HG03045 (cell line): ENCODE results near the gene ZNF709.
"Not testable (repeated sequence)": the region's sequence is repeated elsewhere in the genome, so short reads cannot be mapped to it uniquely, and the experiment has no call there.

Experiments
- ATAC-seq: cut with Tn5 transposase; IDR thresholded peaks from one replicate; pipeline ENCODE4 v1.9.1; 2021; ENCODE audit warnings: mild to moderate bottlenecking, moderate library complexity; ENCODE audit not compliant: unreplicated experiment

ZNF709 gene

DNA sequence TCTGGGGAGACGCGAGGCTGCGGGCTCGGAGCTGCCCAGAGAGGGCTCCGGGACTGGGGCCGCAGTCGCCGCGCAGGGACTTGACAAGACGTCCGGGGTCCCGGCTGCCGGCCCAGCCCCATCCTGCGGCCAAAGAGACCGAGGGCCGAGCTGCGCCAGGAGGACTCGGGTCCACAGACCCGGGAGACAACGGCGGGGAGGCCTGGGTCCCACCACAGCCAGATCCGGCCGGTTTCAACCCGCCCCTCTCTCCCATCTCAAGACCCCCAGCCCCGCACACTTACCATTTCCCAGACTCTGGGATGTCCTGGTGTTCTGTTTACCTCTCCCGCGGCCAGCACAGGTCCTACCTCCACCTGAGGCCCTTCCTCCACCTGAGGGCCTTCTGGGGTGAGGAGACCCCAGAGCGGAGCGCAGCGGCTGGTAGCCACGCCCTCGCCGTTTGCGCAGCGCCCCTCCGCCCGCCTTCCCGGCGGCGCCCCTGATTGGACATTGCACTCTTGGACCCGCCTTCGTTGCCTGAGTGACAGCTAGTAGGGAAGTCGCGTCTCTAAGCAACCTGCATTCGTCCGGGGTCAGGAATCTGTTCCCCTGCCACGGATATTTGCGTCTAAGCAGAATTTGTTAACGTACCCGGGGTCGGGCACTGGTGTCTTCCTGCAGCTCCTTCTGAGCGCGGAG is at the start of gene ZNF709:
Gene ZNF709 (minus strand): TSS at position 446 of the 681 bp plus-strand sequence. CDS start 159 bp downstream, at position 287.
- ATAC-seq, result peak; percentile 94

DNA sequence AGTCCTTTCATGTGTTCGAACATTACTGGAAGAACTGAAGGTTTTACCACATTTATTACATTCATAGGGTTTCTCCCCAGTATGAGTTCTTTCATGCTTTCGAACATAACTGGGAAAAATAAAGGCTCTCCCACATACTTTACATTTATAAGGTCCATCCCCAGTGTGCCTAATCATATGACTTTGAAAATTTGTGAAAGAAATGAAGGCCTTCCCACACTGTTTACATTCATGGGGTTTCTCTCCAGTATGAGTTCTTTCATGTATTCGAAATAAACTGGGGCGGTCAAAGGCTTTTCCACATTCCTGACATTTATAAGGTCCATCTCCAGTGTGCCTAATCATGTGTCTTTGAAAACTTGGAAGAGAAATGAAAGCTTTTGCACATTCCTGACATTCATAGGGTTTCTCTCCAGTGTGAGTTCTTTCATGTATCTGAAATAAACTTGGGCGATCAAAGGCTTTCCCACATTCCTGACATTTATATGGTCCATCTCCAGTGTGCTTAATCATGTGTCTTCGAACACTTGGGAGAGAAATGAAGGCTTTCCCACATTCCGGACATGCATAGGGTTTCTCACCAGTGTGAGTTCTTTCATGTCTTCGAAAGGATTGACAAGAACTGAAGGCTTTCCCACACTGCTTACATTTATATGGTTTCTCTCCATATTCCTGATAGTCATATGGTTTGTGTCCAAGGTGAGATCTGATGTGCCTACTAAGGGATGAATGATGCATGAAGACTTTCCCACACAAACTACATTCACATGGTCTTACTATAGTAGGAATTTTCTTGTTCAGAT is 42.6 kb upstream of the ZNF709 start:
- no peak for ATAC-seq

DNA sequence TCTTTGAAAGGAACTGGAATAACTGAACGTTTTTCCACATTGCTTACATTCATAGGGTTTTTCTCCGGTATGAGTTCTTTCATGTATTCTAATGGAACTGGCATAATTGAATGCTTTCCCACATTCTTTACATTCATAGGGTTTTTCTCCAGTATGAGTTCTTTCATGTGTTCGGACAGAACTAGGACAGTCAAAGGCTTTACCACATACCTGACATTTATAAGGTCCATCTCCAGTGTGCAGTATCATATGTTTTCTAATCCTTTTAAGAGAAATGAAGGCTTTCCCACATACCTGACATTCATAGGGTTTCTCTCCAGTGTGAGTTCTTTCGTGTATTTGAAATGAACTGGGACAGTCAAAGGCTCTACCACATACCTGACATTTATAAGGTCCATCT is 41.9 kb upstream of the ZNF709 start:
- no peak for ATAC-seq

DNA sequence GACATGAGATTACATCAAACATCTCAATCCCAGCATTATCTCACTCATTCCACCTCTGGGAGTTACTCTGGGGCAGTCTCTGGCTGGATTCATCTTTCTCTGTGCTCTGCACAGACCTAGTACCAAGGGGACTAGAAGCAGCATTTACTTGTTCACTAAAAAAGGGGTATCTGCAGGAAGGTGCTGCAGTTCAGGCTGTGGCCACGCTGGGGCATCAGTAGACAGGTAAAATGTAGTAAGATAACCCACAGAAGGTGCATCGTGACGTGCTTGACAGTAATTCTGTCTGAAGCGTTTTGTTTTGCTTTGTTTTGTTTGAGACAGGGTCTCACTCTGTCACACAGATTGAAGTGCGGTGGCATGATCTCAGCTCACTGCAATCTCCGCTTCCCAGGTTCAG is 37.4 kb upstream of the ZNF709 start:
- ATAC-seq, result no peak

DNA sequence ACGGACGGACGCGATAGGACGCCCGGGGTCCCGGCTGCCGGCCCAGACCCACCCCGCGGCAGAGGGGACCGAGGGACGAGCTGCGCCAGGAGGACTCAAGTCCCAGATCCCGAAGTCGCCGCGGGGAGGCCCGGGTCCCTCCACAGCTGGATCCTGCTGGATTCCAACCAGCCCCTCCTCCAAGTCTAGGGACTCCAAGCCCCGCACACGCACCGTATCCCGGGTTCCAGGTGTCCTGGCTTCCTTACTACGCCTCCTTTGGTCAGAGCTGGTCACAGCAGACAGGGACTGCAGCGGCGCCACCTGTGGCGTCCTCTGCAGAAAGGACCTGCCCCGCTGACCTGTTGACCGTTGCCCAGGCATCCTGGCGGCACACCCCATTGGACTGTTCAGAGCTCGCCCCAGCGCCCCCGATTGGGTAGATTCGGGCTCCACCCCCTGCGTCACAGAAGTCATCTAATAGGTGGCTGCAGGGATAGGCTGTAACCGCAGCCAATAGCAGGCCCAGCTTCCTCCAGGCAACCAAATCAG is 29.0 kb upstream of the ZNF709 start:
- ATAC-seq, result no peak

GRCh38 chr19:12497032-12497431 is 12.4 kb upstream of the ZNF709 start:
- ATAC-seq, result no peak

- ATAC-seq, result no peak
Observed at GRCh38 chr19:12496480-12496879, 11.9 kb upstream of the ZNF709 start.

GRCh38 chr19:12495002-12495802 is 10.6 kb upstream of the ZNF709 start:
- no peak for ATAC-seq

DNA sequence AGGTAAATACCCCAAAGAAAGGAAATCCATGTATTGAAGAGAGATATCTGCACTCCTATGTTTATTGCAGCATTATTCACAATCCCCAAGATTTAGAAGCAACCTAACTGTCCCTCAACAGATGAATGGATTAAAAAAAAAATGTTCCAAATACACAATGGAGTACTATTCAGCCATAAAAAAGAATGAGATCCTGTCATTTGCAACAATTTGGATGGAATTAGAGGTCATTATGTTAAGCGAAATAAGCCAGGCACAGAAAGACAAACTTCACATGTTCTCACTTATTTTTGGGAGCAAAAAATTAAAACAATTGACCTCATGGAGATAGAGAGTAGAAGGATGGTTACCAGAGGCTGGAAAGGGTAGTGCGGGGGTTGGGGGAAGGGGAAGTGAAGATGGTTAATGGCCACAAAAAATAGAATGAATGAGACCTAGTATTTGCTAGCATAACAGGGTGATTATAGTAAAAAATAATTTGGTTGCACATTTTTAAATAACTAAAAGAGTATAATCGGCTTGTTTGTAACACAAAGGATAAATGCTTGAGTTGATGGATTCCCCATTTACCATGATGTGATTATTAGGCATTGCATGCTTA is 9.7 kb upstream of the ZNF709 start:
- no peak for ATAC-seq

GRCh38 chr19:12486265-12486783 is 1.7 kb upstream of the ZNF709 start:
- ATAC-seq, result not testable (repeated sequence)

DNA sequence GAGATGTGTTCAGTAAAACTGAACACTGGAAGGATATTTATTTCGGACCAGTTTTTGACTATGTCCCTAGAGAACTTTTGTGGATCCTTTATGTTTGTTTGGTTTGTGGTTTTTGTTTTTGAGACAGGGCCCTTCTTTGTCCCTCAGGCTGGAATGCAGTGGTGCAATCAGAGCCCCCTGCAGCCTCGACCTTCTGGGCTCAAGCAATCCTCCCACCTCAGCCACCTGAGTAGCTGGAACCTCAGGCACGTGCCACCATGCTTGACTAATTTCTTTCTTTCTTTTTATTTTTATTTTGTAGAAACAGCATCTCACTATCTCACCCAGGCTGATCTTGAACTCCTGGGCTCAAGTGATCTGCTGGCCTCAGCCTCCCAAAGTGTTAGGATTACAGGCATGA is 955 bp upstream of the ZNF709 start:
- ATAC-seq, result no peak

- no peak for ATAC-seq
Observed at GRCh38 chr19:12485052-12485416, 418 bp upstream of the ZNF709 start.

DNA sequence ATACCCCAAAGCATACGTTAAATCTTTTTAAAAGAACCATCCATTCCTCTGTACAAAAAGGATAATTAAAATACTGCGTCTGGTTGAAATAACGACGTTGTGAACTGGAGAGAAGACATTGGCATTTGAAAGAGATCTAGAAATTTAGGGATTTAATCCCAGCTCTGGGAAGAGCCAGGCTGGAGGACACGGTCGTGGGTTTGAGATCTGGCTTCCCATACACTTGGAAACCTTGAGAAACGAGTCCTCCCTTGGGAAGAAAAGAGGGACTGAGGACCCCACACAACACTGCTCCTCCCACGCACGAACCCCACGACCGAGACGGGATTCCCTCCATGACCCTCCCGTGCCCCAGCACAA is 625 bp downstream of the ZNF709 start:
- no peak for ATAC-seq

- ATAC-seq, result no peak
Observed at GRCh38 chr19:12482509-12482886, 2.1 kb downstream of the ZNF709 start.

GRCh38 chr19:12481781-12482508 is 2.7 kb downstream of the ZNF709 start:
- ATAC-seq, result no peak

DNA sequence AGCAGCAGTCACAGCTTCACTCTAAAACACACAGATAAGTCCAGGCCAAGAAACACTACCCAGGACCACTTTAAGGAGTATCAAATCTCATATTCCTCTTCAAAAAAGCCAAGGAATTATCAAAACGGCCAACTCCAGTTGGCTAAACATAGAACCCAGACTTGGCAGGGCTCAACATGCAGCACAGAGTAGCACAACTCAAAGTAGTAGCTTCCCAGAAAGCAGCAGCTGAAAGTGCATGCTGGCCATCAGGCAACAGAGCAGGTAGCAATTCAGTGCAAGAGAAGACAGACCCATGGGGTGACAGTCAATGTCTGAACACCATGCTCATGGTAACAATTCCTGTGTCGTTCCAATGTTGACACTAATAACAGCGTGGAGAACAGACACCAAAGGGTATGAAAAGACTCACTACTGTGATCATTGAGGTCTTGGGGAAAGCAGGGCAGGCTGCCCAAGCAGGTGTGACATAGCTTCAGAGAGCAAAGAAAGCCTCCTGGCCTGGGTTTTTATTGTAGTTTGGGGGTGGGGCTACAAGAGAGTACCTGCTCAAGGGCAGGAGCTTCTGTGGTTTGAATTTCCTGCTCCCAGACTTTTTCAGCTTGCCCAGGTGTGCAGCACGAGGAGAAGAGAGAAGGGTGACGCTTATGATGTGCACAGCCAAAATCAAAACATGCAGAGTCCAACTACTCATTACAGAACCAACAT is 6.2 kb downstream of the ZNF709 start:
- ATAC-seq, result no peak

- ATAC-seq, result not testable (repeated sequence)
Observed at GRCh38 chr19:12467651-12468050, 17.0 kb downstream of the ZNF709 start.

DNA sequence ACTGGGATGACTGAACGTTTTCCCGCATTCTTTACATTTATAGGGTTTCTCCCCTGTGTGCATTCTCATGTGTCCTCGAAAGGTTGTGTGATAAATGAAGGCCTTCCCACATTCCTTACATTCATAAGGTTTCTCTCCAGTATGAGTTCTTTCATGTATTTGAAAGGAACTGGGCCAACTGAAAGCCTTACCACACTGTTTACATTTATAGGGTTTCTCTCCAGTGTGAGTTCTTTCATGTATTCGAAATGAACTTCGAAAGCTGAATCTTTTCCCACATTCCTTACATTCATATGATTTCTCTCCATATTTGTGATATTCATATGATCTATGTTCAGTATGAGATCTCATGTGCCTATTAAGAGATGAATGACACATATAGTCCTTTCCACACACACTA is 19.4 kb downstream of the ZNF709 start:
- no peak for ATAC-seq

DNA sequence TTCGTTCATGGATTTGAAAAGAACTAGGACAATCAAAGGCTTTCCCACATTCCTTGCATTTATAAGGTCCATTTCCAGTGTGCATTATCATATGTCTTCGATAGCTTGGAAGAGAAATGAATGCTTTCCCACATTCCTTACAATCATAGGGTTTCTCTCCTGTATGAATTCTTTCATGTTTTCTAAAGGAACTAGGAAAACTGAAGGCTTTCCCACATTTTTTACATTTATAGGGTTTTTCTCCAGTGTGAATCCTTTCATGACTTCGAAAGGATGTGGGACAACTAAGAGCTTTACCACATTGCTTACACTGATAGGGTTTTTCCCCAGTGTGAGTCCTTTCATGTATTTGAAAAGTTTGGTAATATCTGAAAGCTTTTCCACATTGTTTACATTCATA is 19.8 kb downstream of the ZNF709 start:
- ATAC-seq, result no peak

- not testable (repeated sequence) for ATAC-seq
Observed at GRCh38 chr19:12464139-12464538, 20.5 kb downstream of the ZNF709 start.
